K562 (cell line): Measurements from ENCODE around the gene IQCN. TPM values are rescaled to one million over a fixed set of nuclear protein-coding genes. Genes with fewer than 3 reads are reported as not detected.

ENCODE experiments used
- BDP1 ChIP-seq: IDR thresholded peaks from 3 replicates; pipeline ENCODE4 v1.6.1; 2011; ENCODE audit not compliant: insufficient read length, insufficient read depth
- CHD4 ChIP-seq: fragments of 200-600 bp; sonication (generic); IDR thresholded peaks from 3 replicates; pipeline ENCODE4 v1.6.1; 2012; ENCODE audit warnings: low read depth, mild to moderate bottlenecking, mixed read lengths, low read length, inconsistent platforms; ENCODE audit not compliant: insufficient read depth, insufficient replicate concordance, poor library complexity, severe bottlenecking
- EHMT2 ChIP-seq: fragments of 450-650 bp; IDR thresholded peaks from 2 replicates; pipeline ENCODE4 v1.6.1; 2018; ENCODE audit warnings: antibody characterized with exemption
- GABPA ChIP-seq: fragments of 200-800 bp; sonication (Bioruptor generic); conservative IDR thresholded peaks from 2 replicates; pipeline ENCODE4 v1.6.1; 2016; ENCODE audit warnings: low read depth, missing genetic modification characterization, missing compliant biosample characterization
- GATA2 ChIP-seq: sonication (generic); formaldehyde crosslinking; IDR thresholded peaks from 2 replicates; pipeline ENCODE4 v1.4.0; 2020; ENCODE audit warnings: mild to moderate bottlenecking, missing genetic modification reagents
- LCOR ChIP-seq: sonication (generic); formaldehyde crosslinking; IDR thresholded peaks from 2 replicates; pipeline ENCODE4 v1.8.0; 2022; ENCODE audit warnings: mild to moderate bottlenecking, missing genetic modification reagents
- MEF2A ChIP-seq: IDR thresholded peaks from 2 replicates; pipeline ENCODE4 v1.6.1; 2011; ENCODE audit warnings: low read depth, mild to moderate bottlenecking, low read length, moderate library complexity; ENCODE audit not compliant: control insufficient read depth
- MXD1 ChIP-seq: fragments of 250-450 bp; sonication (Bioruptor Pico); IDR thresholded peaks from 2 replicates; pipeline ENCODE4 v1.8.0; 2021; ENCODE audit warnings: borderline replicate concordance, mild to moderate bottlenecking, moderate library complexity; ENCODE audit not compliant: poor library complexity, severe bottlenecking
- MXI1 ChIP-seq: IDR thresholded peaks from 2 replicates; pipeline ENCODE4 v1.6.1; 2011; ENCODE audit warnings: low read depth, mild to moderate bottlenecking, improper control_type of control experiment, low read length
- NFYB ChIP-seq: IDR thresholded peaks from 2 replicates; pipeline ENCODE4 v1.6.1; 2011; ENCODE audit warnings: mild to moderate bottlenecking, moderate library complexity; ENCODE audit not compliant: insufficient read length; ENCODE audit errors: extremely low read depth
- PBX2 ChIP-seq, 2 experiments: IDR thresholded peaks in 1 of 2; conservative IDR thresholded peaks in 1 of 2; 2 replicates each; pipeline ENCODE4 v1.6.1; 2016; ENCODE audit warnings: low read depth in 2 of 2, mild to moderate bottlenecking in 1 of 2, missing compliant biosample characterization in 1 of 2, missing genetic modification characterization in 1 of 2, moderate library complexity in 1 of 2
- PHF20 ChIP-seq: fragments of 450-650 bp; IDR thresholded peaks from 2 replicates; pipeline ENCODE4 v1.6.1; 2018; ENCODE audit not compliant: partially characterized antibody
- TARDBP ChIP-seq: fragments of 450-650 bp; IDR thresholded peaks from 2 replicates; pipeline ENCODE4 v1.6.1; 2016
- TBL1XR1 ChIP-seq, 2 experiments: IDR thresholded peaks; 2 replicates each; pipeline ENCODE4 v1.6.1; 2012; ENCODE audit warnings: improper control_type of control experiment in 2 of 2, low read length in 2 of 2, mild to moderate bottlenecking in 1 of 2
- ZNF551 ChIP-seq: fragments of 250-450 bp; sonication (Bioruptor Pico); IDR thresholded peaks from 2 replicates; pipeline ENCODE4 v1.5.0; 2021; ENCODE audit warnings: mild to moderate bottlenecking, moderate library complexity
- ZNF644 ChIP-seq: fragments of 200-800 bp; sonication (Bioruptor generic); IDR thresholded peaks from 2 replicates; pipeline ENCODE4 v1.6.1; 2016; ENCODE audit warnings: low read depth, missing genetic modification characterization, missing compliant biosample characterization
- polyA plus RNA-seq, 8 experiments: library from polyadenylated mRNA; depleted of rRNA in 4 of 8; stranded (reverse) in 5 of 8; unstranded in 3 of 8; fragments of >200 nt; fragmentation: Nextera tagmentation in 2 of 8; fragmentation: Illumina TruSeq in 1 of 8; extraction: Ambion mirVana in 2 of 8; extraction: Trizol in 1 of 8; gene quantifications; 2 replicates each; pipeline versions ENCODE4 v1.2.1 to v1.2.3, GENCODE V29; 2011 to 2014; ENCODE audit warnings: inconsistent platforms in 1 of 8, missing spikeins in 1 of 8
- total RNA-seq, 7 experiments: library from RNA; depleted of rRNA in 6 of 7; stranded (reverse); fragments of >200 nt in 6 of 7; fragmentation: Illumina TruSeq in 2 of 7; extraction: Trizol in 2 of 7; gene quantifications; 2 replicates each; pipeline versions ENCODE4 v1.2.1 to v1.2.3, GENCODE V29; 2011 to 2021; ENCODE audit warnings: low replicate concordance in 1 of 7
- TF ChIP-seq, protein P1 (sequence below): sonication (generic); formaldehyde crosslinking; IDR thresholded peaks from 2 replicates; pipeline ENCODE4 v1.4.0; 2020; ENCODE audit warnings: mild to moderate bottlenecking, missing genetic modification reagents
- TF ChIP-seq, protein P2 (sequence below): fragments of 250-450 bp; sonication (Bioruptor Pico); IDR thresholded peaks from 2 replicates; pipeline ENCODE4 v1.8.0; 2021; ENCODE audit warnings: moderate library complexity, mild to moderate bottlenecking, inconsistent platforms
- TF ChIP-seq, protein P3 (sequence below): sonication (generic); formaldehyde crosslinking; IDR thresholded peaks from 2 replicates; pipeline ENCODE4 v1.9.0; 2022; ENCODE audit warnings: mild to moderate bottlenecking, missing genetic modification reagents

The IQCN gene
- total and polyA plus RNA-seq, 9 of the 15 experiments (the other 6 are each of a cell fraction or from before 2014, with no cell fraction given), result 0.01 to 0.07 (median 0.04) TPM; not detected in 3

GRCh38 chr19:18291590-18292461, 17.6 kb upstream of the IQCN start (continued):
- TF ChIP-seq, protein P1, sequence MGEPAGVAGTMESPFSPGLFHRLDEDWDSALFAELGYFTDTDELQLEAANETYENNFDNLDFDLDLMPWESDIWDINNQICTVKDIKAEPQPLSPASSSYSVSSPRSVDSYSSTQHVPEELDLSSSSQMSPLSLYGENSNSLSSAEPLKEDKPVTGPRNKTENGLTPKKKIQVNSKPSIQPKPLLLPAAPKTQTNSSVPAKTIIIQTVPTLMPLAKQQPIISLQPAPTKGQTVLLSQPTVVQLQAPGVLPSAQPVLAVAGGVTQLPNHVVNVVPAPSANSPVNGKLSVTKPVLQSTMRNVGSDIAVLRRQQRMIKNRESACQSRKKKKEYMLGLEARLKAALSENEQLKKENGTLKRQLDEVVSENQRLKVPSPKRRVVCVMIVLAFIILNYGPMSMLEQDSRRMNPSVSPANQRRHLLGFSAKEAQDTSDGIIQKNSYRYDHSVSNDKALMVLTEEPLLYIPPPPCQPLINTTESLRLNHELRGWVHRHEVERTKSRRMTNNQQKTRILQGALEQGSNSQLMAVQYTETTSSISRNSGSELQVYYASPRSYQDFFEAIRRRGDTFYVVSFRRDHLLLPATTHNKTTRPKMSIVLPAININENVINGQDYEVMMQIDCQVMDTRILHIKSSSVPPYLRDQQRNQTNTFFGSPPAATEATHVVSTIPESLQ, result no peak; the same call in 1 of the 2 replicates
- no peak for TF ChIP-seq PHF20
- TF ChIP-seq BDP1, result no peak
- no peak for TF ChIP-seq TARDBP
- TF ChIP-seq, protein P2, sequence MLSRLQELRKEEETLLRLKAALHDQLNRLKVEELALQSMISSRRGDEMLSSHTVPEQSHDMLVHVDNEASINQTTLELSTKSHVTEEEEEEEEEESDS (CRISPR knock-in tag), result no peak
- TF ChIP-seq TBL1XR1 (IDR thresholded peaks at IDR 0.05; ENCODE audit: low read length in 2 of 2), result no peak
- TF ChIP-seq GATA2 (CRISPR knock-in tag), result no peak
- TF ChIP-seq CHD4, result no peak
- TF ChIP-seq MEF2A, result no peak
- TF ChIP-seq LCOR (CRISPR knock-in tag), result no peak; the same call in 1 of the 2 replicates
- no peak for TF ChIP-seq ZNF644
- TF ChIP-seq NFYB, result no peak
- TF ChIP-seq MXD1, result no peak
- no peak for TF ChIP-seq PBX2 (CRISPR knock-in tag; IDR thresholded peaks at IDR 0.05; ENCODE audit: low read depth)
- no peak for TF ChIP-seq PBX2 (tag; conservative IDR thresholded peaks at IDR 0.05; ENCODE audit: low read depth)
- TF ChIP-seq ZNF551 (CRISPR knock-in tag), result no peak
- TF ChIP-seq, protein P3, sequence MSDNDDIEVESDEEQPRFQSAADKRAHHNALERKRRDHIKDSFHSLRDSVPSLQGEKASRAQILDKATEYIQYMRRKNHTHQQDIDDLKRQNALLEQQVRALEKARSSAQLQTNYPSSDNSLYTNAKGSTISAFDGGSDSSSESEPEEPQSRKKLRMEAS (CRISPR knock-in tag), result peak; percentile 83
- no peak for TF ChIP-seq MXI1
- no peak for TF ChIP-seq EHMT2
- peak; percentile 93 for TF ChIP-seq GABPA (tag)
